H1 (cell line): ENCODE data around the gene EFNA3. TPM values are rescaled to one million over a fixed set of nuclear protein-coding genes. Genes with fewer than 3 reads are reported as not detected.

ENCODE experiments used
- CEBPB ChIP-seq: IDR thresholded peaks from 2 replicates; pipeline ENCODE4 v1.6.1; 2012; ENCODE audit warnings: low read depth, low read length
- FOSL1 ChIP-seq: IDR thresholded peaks from 2 replicates; pipeline ENCODE4 v1.6.1; 2011; ENCODE audit warnings: mild to moderate bottlenecking, low read depth, low read length, moderate library complexity; ENCODE audit not compliant: insufficient read depth
- PHF8 ChIP-seq: fragments of 200-600 bp; sonication (generic); conservative IDR thresholded peaks from 2 replicates; pipeline ENCODE4 v1.7.1; 2012; ENCODE audit warnings: low read depth, mild to moderate bottlenecking, inconsistent platforms, low read length, moderate library complexity
- SAP30 ChIP-seq: fragments of 300-600 bp; sonication (generic); IDR thresholded peaks from 2 replicates; pipeline ENCODE4 v1.7.1; 2012; ENCODE audit warnings: low read length, moderate library complexity, mild to moderate bottlenecking, inconsistent platforms; ENCODE audit not compliant: insufficient read depth, insufficient replicate concordance
- SIN3A ChIP-seq, 2 experiments: IDR thresholded peaks in 1 of 2; conservative IDR thresholded peaks in 1 of 2; 2 replicates each; pipeline ENCODE4 v1.6.1; 2011 to 2012; ENCODE audit warnings: low read length in 2 of 2, improper control_type of control experiment in 1 of 2, low read depth in 1 of 2, mild to moderate bottlenecking in 1 of 2
- SIRT6 ChIP-seq: IDR thresholded peaks from one replicate; pipeline ENCODE4 v1.7.1; 2012; ENCODE audit warnings: low read length, inconsistent platforms
- polyA plus RNA-seq, 7 experiments: library from polyadenylated mRNA; depleted of rRNA in 3 of 7; stranded (reverse) in 5 of 7; unstranded in 2 of 7; fragments of >200 nt in 5 of 7; fragments of 200-250 nt in 2 of 7; gene quantifications; 1 replicate in 5 of 7; 2 replicates in 1 of 7; 4 replicates in 1 of 7; pipeline versions ENCODE4 v1.2.1 to v1.2.3, GENCODE V29; 2011 to 2013; ENCODE audit warnings: missing spikeins in 2 of 7, mixed read lengths in 2 of 7
- total RNA-seq: library from RNA; stranded (reverse); fragmentation: NEBNext Ultra II Directional; extraction: Animal tissue kit (Norgen Biotek cat#: 25700); gene quantifications from 2 replicates; pipeline ENCODE4 v1.2.1, GENCODE V29; 2021

Gene EFNA3
- total and polyA plus RNA-seq, 2 of the 8 experiments (the other 6 are each of a cell fraction or from before 2014, with no cell fraction given), result 10.8 to 13.8 TPM

- TF ChIP-seq SAP30 (no peak), SIRT6 (no peak), FOSL1 (no peak), SIN3A (conservative IDR thresholded peaks at IDR 0.05 in 1 of 2, IDR thresholded peaks at IDR 0.05 in 1 of 2; ENCODE audit: low read depth in 1 of 2, low read length in 2 of 2) (no peak), CEBPB (no peak), PHF8 (no peak)
Measured at GRCh38 chr1:155039308-155039669, 39.3 kb upstream of the EFNA3 start (continued).
